HG02623 (cell line): ENCODE measurements around the gene PPP1R1C.

Experiments used
- ATAC-seq: cut with Tn5 transposase; IDR thresholded peaks from one replicate; pipeline ENCODE4 v1.9.1; 2021; ENCODE audit warnings: moderate library complexity; ENCODE audit not compliant: unreplicated experiment

Gene PPP1R1C

DNA sequence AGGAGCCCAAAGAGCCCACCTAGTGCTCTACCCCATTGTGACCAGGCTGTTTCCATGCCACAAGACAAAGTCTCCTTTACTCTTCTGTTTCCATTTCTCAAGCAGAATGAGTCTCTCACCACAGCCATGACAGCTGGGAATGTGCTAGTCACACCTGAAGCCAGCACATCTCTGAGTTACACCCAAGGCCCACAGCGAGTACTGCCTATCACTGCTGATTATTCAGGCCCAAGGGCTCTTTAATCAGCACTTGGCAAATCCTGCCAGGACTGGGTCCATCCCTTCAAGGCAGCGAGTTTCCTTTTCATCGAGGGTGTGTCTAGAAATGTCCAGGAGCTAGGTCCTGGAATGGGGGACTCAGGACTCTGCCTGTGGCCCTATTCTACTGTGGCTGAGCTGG, 14.6 kb upstream of the PPP1R1C start:
- no peak for ATAC-seq

DNA sequence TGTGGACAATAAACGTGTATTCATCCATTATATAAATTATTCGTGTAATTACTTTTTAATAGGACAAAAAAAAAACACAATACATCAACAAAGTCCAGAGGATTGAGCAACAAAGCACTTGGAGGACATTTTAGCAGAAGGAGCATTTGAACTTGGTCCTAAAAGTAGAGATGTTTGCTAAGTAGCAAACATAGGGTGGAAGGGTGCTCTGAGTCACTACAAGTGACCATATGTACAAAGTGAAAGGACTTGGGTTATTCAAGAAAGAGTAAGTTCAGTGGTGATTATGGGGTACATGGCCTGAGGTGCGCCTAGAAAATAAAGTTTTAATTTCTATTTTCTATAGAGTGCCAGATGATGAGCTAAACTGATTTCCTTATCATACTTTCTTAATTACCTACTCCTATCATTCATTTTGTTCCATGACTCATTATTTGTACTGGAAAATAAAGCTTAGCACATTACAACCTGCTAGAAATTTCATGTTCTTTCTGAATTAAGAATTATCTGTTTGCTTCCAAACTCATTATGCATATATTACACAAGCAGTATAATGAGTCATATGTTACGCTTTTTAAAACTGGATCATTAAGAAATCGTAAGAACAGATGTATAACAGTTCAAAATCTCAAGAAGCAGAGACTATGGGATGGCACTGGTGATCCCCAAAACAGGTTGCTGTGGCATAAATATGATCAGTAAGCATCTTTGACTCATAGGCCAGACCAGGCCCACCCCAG, 13.1 kb upstream of the PPP1R1C start:
- ATAC-seq, result no peak

GRCh38 chr2:181973171-181973783, 12.4 kb upstream of the PPP1R1C start:
- no peak for ATAC-seq

DNA sequence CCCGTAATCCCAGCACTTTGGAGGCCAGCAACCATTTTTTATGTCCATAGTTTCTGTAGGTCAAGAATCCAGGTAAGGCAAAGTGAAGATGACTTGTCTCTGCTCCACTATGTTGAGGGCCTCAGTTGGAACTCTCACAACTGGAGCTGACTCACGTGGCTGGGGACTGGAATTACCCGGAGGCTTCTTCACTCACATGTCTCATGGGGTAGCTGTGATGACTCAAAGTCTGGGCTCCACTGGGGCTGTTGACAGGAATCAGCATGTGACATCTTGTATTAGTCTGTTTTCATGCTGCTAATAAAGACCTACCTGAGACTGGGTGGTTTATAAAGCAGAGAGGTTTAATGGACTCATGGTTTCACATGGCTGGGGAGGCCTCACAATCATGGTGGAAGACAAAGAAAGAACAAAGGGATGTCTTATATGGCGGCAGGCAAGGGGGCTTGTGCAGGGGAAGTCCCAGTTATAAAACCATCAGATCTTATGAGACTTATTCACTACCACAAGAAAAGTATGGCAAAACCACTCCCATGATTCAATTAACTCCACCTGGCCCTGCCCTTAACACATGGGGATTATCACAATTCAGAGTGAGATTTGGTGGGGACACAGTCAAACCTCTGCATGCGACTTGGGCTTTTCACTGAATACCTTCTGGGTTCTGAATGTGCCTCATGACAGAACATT, 7.8 kb upstream of the PPP1R1C start:
- no peak for ATAC-seq

DNA sequence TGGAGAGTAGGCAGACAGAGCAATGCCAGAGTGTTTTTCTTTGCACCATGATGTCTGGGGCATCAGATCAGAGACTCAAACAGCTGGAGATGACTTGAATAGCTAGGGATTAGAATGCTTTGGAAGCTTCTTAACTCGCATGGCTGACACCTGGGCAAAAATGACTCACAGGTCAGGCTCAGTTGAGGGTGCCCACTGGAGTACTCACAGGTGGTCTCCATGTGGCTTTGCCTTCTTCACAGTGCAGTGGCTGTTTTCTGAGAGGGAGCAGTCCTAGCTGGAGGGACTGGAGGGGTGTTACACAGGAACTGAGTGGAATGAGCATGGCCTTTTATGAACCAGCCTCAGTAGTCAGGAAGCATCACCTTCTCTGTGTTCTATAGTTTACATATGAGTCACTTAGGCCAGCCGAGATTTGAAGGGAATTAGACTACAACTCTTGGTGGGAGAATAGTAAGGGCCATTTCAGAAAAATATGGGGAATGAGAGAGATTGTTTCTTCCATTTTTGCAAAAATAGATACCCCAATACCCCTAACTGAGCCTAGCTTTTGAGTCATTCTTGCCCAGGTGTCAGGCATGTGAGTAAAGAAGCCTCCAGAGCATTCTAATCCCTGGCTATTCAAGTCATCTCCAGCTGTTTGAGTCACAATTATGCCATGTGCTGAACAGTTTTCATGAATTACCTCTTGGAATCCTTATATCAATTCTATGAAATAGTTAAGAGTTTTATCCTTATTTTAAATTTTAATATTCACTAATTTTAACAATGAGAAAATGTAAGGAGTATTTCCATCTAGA, 7.1 kb upstream of the PPP1R1C start:
- no peak for ATAC-seq

DNA sequence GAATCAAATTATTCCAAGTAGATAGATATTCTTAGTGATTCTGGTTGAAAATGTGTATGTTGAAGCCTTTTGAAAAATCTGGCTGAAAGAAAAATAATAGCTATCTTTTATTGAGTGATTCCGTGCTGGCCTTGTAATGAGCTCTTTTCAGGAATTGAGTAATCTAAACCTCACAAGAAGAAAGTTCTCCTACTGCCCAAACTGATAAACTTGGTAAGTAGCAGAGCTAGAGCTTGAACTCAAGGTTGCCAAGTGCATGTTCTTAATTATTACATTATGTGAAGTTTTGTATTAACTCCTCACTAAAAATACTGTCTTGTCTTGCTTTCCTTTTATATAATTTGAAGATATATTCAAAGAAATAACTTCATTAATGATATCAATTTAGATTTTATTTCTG, 1.6 kb upstream of the PPP1R1C start:
- no peak for ATAC-seq

DNA sequence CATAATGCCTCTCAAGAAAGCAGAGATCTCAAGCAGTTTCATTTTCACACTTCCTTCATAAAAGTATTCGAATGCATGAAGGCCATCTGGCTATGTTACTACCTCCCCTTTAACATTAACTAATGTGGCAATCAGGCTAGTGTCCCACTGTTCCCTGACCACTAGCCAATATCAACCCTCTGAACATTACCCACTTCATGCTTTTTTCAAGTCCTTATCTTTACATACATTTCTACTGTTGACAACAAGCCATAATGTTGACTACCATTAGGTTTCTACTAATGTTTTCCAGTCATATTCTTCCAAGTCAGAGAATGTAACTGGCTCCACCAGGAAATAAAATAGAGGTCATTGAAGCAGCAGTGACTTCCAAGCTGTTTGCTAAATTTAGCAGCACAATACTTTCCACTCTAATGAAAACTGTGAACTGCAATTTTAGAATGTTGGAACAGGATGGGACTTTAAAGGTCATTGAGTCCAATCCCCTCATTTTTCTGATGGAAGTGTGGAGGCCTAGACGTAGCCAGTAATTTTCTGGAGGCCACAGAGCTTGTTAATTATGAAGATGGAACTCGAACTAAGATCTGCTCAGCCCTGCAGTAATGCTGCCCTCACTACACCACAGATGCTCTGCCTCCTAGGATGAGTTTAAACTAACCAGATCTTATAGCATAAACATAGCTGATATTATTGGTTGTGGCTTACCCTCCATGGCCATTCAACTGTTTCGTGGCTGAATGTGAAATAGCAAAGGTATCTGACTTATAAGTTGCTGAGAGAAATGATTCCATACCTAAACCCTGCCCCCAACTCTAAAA, 630 bp upstream of the PPP1R1C start:
- ATAC-seq, result no peak

DNA sequence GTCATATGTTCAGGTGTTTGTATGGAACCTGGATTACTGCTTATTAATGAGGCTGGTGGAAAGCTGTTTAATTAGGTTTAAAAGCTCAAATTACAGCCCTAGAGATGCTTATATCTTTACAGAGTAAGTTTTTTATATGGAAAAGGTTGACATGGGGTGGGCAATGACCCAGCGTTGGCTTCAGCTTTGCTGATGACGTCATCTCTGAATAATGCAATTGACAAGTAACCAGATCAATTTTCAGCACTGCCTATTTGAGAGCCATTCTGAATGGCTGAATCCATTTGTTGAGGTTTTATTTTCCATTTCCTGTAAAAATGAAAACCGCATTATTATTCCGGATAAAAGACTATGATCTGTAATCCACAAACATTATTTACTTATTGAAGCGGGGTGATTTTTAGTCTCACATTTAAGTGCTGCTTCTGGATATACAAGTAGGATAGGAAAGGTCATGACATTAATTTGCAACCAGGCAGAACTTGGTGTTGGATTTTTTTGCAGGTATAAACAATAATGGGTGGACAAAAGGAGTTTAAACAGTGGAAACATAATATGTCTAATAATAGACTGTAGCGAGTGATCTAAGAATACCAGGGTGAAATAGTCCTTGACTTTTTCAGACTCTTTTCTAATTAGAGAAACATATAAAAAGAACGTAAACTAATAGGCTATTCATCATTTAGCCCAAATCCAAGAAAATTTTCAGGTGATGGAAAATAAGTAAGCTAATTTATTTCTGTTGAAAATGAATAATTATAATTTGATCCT, 2.7 kb downstream of the PPP1R1C start:
- ATAC-seq, result no peak

GRCh38 chr2:181989099-181989498, 3.4 kb downstream of the PPP1R1C start:
- no peak for ATAC-seq

- ATAC-seq, result peak; percentile 95
Observed at GRCh38 chr2:181991171-181991885, 5.7 kb downstream of the PPP1R1C start.

GRCh38 chr2:181992776-181993175, 7.1 kb downstream of the PPP1R1C start:
- ATAC-seq, result peak; percentile 71

GRCh38 chr2:181995289-181995688, 9.6 kb downstream of the PPP1R1C start:
- ATAC-seq, result no peak

DNA sequence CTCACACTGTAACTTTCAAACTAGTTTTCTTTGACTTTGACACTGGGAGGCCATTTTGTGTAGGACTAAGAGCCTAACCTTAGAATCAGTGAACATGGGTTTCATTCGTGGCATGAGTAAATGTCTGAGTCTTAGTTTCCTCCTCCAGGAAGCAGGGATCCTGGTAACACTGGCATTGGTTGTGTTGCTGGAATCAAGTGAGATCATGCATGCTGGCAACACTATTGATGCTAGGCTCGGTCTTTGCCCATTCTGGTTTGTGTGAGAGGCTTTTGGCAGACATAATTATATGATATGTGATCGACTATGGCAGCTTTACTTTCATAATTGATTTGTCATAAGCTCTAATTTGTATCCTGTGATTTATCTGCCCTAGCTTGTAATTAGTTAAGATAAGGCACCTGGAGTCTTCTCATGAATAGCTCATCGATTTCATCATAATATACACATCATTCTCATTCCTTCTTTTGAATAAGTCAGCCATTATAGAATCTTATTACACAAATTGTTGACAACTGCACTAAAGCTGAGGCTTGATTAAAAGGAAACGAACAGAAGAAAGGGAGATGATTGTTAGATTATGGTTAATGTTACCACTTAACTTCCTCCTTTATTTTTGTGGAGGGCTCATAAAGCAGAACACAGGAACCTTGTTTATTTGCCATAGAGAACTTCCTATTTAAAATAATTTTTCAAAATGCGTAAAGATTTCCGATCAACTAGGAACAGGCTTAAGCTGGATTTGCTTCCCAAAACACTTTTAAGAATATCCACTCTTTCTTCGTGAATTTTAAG, 12.6 kb downstream of the PPP1R1C start:
- no peak for ATAC-seq

DNA sequence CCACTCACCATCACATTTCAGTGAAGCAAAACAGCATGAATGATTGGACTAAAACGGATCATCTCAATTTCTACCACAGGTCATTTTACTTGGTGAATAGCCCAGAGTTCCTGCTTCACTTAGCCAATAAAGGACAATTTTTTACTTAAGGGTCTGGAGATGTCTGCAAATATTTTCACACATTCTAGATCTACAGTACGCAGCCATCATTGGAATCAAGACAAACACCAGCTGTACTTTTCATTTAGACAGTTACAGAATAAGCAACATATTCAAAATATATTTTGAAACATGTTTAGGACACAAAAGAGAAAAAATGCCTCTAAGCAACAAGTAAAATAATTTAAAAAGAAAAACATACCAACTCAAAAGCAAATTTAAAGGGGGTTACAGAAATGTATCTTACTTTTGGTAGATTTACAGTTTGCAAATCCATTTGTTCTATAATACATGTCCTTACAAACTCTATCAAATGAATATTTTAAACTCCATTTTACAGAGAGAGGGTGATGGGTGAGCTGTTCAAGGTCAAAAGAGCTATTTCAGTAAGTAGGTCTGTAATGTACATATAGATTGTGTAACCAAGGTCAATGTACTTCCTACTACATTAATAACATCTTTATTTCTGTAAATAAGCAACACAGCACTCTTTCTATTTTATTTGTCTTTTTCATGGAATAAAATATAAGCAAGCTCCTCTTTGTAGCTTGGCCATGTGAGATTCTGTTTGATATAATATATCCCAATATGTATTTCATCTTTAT, 13.4 kb downstream of the PPP1R1C start:
- ATAC-seq, result no peak

GRCh38 chr2:181999911-182000310, 14.3 kb downstream of the PPP1R1C start:
- ATAC-seq, result no peak

DNA sequence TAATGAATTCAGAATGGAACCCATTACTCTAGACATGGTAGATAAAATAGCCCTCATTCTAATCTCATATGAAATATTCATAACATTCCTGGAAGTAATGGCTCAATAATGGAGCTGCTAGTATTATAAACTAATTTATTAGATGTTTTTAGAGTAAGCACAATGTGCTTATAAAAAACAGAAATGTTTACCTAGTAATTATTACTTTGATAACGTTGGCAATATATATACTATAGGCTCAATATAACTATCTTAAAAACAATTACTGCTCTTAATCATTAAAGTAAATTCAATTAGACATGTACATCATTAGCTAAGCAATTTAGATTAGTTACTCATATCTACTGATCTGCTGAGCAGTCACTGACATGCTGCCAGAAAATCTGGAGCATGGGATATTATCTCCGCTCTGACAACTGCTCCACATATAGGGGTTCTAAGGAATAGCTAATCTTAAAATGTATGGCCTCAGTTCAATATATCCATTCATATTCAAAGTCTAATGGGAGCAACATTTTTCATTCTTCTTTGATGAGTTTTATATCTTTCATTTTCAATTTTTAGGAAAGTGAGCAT, 19.4 kb downstream of the PPP1R1C start:
- no peak for ATAC-seq
